Tibial nerve (tissue), 4 donors: ENCODE data around the gene NOVA2. TPM values are rescaled to one million over a fixed set of nuclear protein-coding genes. Genes with fewer than 3 reads are reported as not detected.

Source experiments
- DNase-seq, 2 donors: peaks; one replicate each; pipeline ENCODE4 v3.0.0-alpha.2; 2019; ENCODE audit warnings: low spot score in 2 of 2
- H3K27ac ChIP-seq, 4 donors: fragments of 200-600 bp; sonication (generic) in 3 of 4; one replicate each; pipeline ENCODE4 v1.5.1; 2017 to 2019; ENCODE audit warnings: mild to moderate bottlenecking in 1 of 4
- H3K27me3 ChIP-seq, 2 donors: fragments of 200-600 bp; sonication (generic) in 1 of 2; one replicate each; pipeline versions ENCODE4 v1.5.1 to v1.6.0; 2017 to 2019
- H3K36me3 ChIP-seq, 3 donors: fragments of 200-600 bp; sonication (generic); one replicate each; pipeline ENCODE4 v1.5.1; 2018 to 2019
- H3K4me1 ChIP-seq, 4 donors: fragments of 200-600 bp; sonication (generic) in 3 of 4; one replicate each; pipeline ENCODE4 v1.5.1; 2017 to 2019
- H3K4me3 ChIP-seq, 4 donors: fragments of 200-600 bp; sonication (generic) in 3 of 4; one replicate each; pipeline ENCODE4 v1.5.1; 2017 to 2019; ENCODE audit warnings: mild to moderate bottlenecking in 1 of 4, moderate library complexity in 1 of 4
- H3K9me3 ChIP-seq, 4 donors: fragments of 200-600 bp; sonication (generic) in 3 of 4; one replicate each; pipeline ENCODE4 v1.5.1; 2017 to 2019
- CTCF ChIP-seq, 5 experiments: fragments of 200-600 bp in 3 of 5; fragments of 450-650 bp in 2 of 5; sonication (generic) in 3 of 5; IDR thresholded peaks; one replicate each; pipeline ENCODE4 v1.5.1; 2016 to 2019; ENCODE audit warnings: antibody characterized with exemption in 5 of 5, mild to moderate bottlenecking in 3 of 5, moderate library complexity in 2 of 5
- EP300 ChIP-seq, 2 donors: sonication (generic); formaldehyde crosslinking; IDR thresholded peaks; one replicate each; pipeline ENCODE4 v1.6.1; 2017; ENCODE audit warnings: antibody characterized with exemption in 2 of 2, mild to moderate bottlenecking in 1 of 2
- POLR2A ChIP-seq, 2 donors: fragments of 450-650 bp; IDR thresholded peaks; one replicate each; pipeline ENCODE4 v1.6.1; 2017; ENCODE audit warnings: antibody characterized with exemption in 2 of 2, mild to moderate bottlenecking in 2 of 2, moderate library complexity in 2 of 2
- WGBS, 2 donors: methylation state at CpG; one replicate each; pipeline ENCODE4 v1.1.5; 2018; 5-methylcytosine and 5-hydroxymethylcytosine counted together
- total RNA-seq, 4 donors: library from RNA; depleted of rRNA; stranded (reverse); fragments of >200 nt; gene quantifications; one replicate each; pipeline ENCODE4 v1.1.0, GENCODE V29; 2016

The NOVA2 gene
- total RNA-seq, 4 donors from 2014 or later = 1.5 to 6.9 (median 1.7) TPM

- Histone ChIP-seq H3K36me3 (peaks cover 0 to 43% (median 0%) of the 10 kb centered on the region in 3 donors), H3K4me1 (peaks cover 0 to 30% (median 14%) of the 10 kb centered on the region in 4 donors), H3K27ac (no peak overlapping the region), H3K9me3 (no peaks in the 10 kb centered on the region), H3K27me3 (peaks cover 0 to 28% of the 10 kb centered on the region in 2 donors), H3K4me3 (peak overlapping the region in 1 of 4 donors; percentile 11)
- WGBS, 2 donors = 5% methylated on average over 28 to 34 of the region's 34 CpGs
- DNase-seq = no peak
- no peak for TF ChIP-seq EP300 (IDR thresholded peaks at IDR 0.05)
- no peak for TF ChIP-seq POLR2A (IDR thresholded peaks at IDR 0.05)
- no peak for TF ChIP-seq CTCF (IDR thresholded peaks at IDR 0.05)
These were observed 27.0 kb upstream of the NOVA2 start for GRCh38 chr19:46000491-46001246.

- Histone ChIP-seq H3K27ac (no peak overlapping the region), H3K9me3 (no peaks in the 10 kb centered on the region), H3K36me3 (peaks cover 0 to 34% (median 0%) of the 10 kb centered on the region in 3 donors), H3K4me3 (no peak overlapping the region), H3K4me1 (peaks cover 0 to 32% (median 14%) of the 10 kb centered on the region in 4 donors), H3K27me3 (peaks cover 0 to 28% of the 10 kb centered on the region in 2 donors)
- 15 to 20% methylated on average over 14 of the region's 14 CpGs for WGBS, 2 donors
- DNase-seq = no peak
- TF ChIP-seq CTCF (IDR thresholded peaks at IDR 0.05) = no peak
These were observed 26.0 kb upstream of the NOVA2 start for GRCh38 chr19:45999653-46000121.

GRCh38 chr19:45998834-45999233, 25.2 kb upstream of the NOVA2 start:
- DNase-seq = no peak
- no peak overlapping the region for H3K4me3 ChIP-seq
- H3K27ac ChIP-seq = no peak overlapping the region
- whole genome bisulfite sequencing, 2 donors = 85 to 93% methylated on average over 4 of the region's 4 CpGs
- peaks cover 0 to 37% (median 14%) of the 10 kb centered on the region in 4 donors for H3K4me1 ChIP-seq
- H3K9me3 ChIP-seq = no peaks in the 10 kb centered on the region
- peaks cover 0 to 28% of the 10 kb centered on the region in 2 donors for H3K27me3 ChIP-seq
- H3K36me3 ChIP-seq = peaks cover 0 to 26% (median 0%) of the 10 kb centered on the region in 3 donors
- no peak for TF ChIP-seq EP300 (IDR thresholded peaks at IDR 0.05)
- no peak for TF ChIP-seq CTCF (IDR thresholded peaks at IDR 0.05)
- no peak for TF ChIP-seq POLR2A (IDR thresholded peaks at IDR 0.05)

GRCh38 chr19:45996933-45997332, 23.3 kb upstream of the NOVA2 start:
- 93 to 95% methylated on average over 8 of the region's 8 CpGs for WGBS, 2 donors
- H3K27me3 ChIP-seq = peaks cover 0 to 28% of the 10 kb centered on the region in 2 donors
- no peak for DNase-seq
- no peak overlapping the region for H3K27ac ChIP-seq
- H3K4me3 ChIP-seq = no peak overlapping the region
- no peaks in the 10 kb centered on the region for H3K9me3 ChIP-seq
- H3K36me3 ChIP-seq = peaks cover 0 to 13% (median 0%) of the 10 kb centered on the region in 3 donors
- no peak for TF ChIP-seq CTCF (IDR thresholded peaks at IDR 0.05)
- TF ChIP-seq EP300 (IDR thresholded peaks at IDR 0.05) = no peak
- TF ChIP-seq POLR2A (IDR thresholded peaks at IDR 0.05) = no peak
- H3K4me1 ChIP-seq = peaks cover 0 to 37% (median 14%) of the 10 kb centered on the region in 4 donors

GRCh38 chr19:45995715-45996385, 22.2 kb upstream of the NOVA2 start:
- H3K9me3 ChIP-seq = no peaks in the 10 kb centered on the region
- peaks cover 0 to 35% (median 14%) of the 10 kb centered on the region in 4 donors for H3K4me1 ChIP-seq
- no peak for DNase-seq
- WGBS, 2 donors = 10 to 11% methylated on average over 13 of the region's 13 CpGs
- H3K4me3 ChIP-seq = peak overlapping the region; percentile 48 to 83 (median 70)
- H3K27me3 ChIP-seq = peaks cover 0 to 24% of the 10 kb centered on the region in 2 donors
- H3K36me3 ChIP-seq = peaks cover 0 to 13% (median 0%) of the 10 kb centered on the region in 3 donors
- H3K27ac ChIP-seq = peak overlapping the region in 3 of 4 donors; percentile 82 to 86 (median 83)
- TF ChIP-seq CTCF (IDR thresholded peaks at IDR 0.05) (no peak), POLR2A (IDR thresholded peaks at IDR 0.05) (no peak), EP300 (IDR thresholded peaks at IDR 0.05) (no peak)
